GM18868 (cell line): ENCODE measurements around the gene ZNF12.
A peak's percentile ranks its signal among the peaks of the same experiment; 100 is the strongest.
"Not testable (repeated sequence)": the region's sequence is repeated elsewhere in the genome, so short reads cannot be mapped to it uniquely, and the experiment has no call there.

ENCODE experiments used
- ATAC-seq: cut with Tn5 transposase; IDR thresholded peaks from one replicate; pipeline ENCODE4 v1.9.1; 2021; ENCODE audit warnings: mild to moderate bottlenecking, moderate library complexity; ENCODE audit not compliant: unreplicated experiment

Gene ZNF12

GRCh38 chr7:6706666-6707407, at the start of gene ZNF12:
Gene ZNF12 (minus strand): TSS chr7:6706947. CDS start chr7:6705173, 1,774 bp downstream.
- peak; percentile 85 for ATAC-seq

DNA sequence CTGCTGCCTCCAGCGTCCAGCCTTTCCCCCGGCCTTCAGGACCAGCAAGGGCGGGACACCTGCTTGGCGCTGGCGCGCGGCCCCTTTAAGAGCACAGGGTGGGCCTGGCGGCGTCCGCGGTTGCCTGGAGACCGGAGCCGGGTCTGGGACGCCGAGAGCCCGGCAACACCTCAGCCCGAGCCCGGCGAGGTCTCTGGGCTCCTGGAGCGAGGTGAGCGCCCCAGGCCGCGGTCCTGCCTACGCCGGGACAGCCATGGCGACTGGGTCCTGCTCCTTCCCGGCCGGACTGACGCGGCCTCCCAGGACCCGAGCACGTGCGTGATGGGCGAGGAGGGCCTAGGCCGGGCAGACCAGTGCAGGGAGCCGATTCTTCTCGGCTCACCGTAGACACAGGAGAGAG, 47.2 kb upstream of the ZNF12 start, which contains the start of gene RSPH10B2:
TSS of gene RSPH10B2 (plus strand) at position 140 of the 400 bp plus-strand sequence. CDS start 3,575 bp downstream, outside the sequence.
- ATAC-seq, result not testable (repeated sequence)

- ATAC-seq, result not testable (repeated sequence)
Measured at GRCh38 chr7:6750173-6750572, 43.4 kb upstream of the ZNF12 start.

- ATAC-seq, result not testable (repeated sequence)
Measured at GRCh38 chr7:6749335-6749734, 42.6 kb upstream of the ZNF12 start.

- not testable (repeated sequence) for ATAC-seq
Measured at GRCh38 chr7:6744410-6745100, 37.8 kb upstream of the ZNF12 start.

DNA sequence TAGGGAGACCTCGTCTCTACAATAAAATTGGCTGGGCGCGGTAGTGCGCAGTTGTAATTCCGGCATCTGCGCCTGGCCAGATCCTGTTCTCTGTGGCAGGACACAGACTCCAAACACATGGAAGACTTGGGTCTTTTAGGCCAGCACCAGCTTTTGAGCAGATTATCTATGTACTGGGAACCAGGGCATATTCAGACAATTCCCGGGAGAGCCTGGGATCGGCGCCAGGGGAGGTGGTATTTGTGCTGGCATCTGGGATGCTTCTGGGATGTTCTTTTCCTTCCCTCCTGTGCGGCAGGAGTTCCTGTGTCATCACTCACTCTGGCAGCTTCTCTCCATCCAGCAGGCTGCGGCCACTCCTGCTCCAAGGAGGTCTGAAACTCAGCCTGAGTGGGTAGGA, 31.7 kb upstream of the ZNF12 start:
- not testable (repeated sequence) for ATAC-seq

DNA sequence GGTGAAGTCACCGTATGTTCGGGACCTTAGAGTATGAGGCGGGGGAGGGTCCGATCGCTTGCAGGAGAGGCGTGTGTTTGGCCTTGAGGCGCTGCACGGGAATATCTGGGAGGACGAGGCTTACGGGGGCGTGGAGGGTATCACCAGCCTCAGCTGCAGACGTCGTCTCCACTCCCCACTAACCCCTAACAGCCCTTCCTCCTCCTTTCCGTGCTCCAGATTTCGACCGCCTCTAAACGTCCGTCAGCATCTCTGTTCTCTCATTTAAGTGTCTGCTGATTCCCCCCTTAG, 23.5 kb upstream of the ZNF12 start:
- ATAC-seq, result no peak

GRCh38 chr7:6729492-6730342, 23.0 kb upstream of the ZNF12 start:
- ATAC-seq, result peak; percentile 92

- ATAC-seq, result not testable (repeated sequence)
Measured at GRCh38 chr7:6728893-6729491, 22.2 kb upstream of the ZNF12 start.

GRCh38 chr7:6727663-6728062, 20.9 kb upstream of the ZNF12 start:
- no peak for ATAC-seq

DNA sequence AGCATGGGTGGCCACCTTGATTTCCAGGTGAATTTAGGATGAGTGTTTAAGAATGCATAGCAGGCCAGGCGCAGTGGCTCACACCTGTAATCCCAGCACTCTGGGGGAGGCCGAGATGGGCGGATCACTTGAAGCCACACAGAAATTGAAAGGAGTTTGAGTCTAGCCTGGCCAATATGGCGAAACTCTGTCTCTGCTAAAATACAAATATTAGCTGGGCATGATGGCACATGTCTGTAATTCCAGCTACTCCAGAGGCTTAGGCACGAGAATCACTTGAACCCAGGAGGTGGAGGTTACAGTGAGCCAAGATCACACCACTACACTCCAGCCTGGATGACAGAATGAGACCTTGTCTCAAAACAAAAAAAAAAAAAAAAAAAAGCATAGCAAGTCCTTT, 19.6 kb upstream of the ZNF12 start:
- not testable (repeated sequence) for ATAC-seq

- ATAC-seq, result peak; percentile 68
Measured at GRCh38 chr7:6725003-6725402, 18.3 kb upstream of the ZNF12 start.

- ATAC-seq, result not testable (repeated sequence)
Measured at GRCh38 chr7:6724351-6724750, 17.6 kb upstream of the ZNF12 start.

DNA sequence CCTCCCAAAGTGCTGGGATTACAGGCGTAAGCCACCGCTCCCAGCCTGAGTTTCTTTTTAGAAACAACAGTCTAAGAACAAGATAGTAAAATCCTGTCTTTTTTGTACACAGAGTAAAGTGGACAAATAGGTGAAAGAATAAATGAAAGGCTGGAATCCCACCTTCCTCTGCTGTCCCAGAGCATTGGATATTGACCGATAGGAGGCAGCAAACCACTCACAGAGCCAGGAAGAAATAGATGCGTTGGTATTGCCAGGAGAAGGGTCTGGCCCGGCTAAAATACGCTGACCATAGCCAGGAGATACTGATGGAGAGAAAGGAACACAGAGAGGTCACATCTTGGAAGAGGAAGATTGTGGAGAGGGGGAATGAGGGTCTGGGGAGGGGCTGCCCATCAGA, 11.4 kb upstream of the ZNF12 start:
- ATAC-seq, result no peak

- not testable (repeated sequence) for ATAC-seq
Measured at GRCh38 chr7:6715898-6716297, 9.2 kb upstream of the ZNF12 start.

DNA sequence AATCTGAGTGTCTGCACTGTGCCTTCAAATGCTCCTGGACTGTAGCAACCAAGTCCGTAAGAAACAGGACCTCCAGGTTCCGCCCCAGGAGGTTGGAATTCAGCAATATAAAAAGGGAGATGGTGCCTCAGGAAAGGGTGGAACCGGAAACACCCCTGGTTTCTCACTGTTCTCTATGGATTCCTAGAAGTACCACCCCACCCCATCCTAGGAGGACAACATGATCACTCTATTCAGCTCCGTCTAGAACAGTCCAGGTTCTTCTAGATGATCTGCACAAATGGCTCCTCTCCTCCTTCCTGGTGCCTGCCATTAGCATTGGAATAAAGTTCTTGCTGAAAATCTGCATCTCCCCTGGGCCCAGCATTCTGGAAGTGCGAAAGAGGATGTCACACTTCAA, 7.6 kb upstream of the ZNF12 start:
- ATAC-seq, result no peak

GRCh38 chr7:6709808-6710207, 3.1 kb upstream of the ZNF12 start:
- ATAC-seq, result no peak

DNA sequence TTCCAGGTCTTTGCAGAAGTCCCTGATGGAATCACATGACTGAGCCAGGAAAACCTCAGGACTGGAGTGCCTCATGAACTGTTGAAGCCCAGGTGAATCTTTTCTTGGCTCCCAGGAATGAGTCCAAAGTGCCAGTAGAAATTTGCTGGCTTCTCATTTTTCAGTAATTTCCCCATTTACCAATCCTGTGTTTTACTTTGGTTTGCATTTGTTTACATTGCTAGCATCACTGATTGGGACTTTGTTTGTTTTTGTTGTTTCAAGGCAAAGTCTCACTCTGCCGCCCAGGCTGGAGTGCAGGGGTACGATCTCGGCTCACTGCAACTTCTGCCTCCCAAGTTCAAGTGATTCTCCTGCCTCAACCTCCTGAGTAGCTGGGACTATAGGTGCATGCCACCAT, 1.6 kb upstream of the ZNF12 start:
- ATAC-seq, result no peak

DNA sequence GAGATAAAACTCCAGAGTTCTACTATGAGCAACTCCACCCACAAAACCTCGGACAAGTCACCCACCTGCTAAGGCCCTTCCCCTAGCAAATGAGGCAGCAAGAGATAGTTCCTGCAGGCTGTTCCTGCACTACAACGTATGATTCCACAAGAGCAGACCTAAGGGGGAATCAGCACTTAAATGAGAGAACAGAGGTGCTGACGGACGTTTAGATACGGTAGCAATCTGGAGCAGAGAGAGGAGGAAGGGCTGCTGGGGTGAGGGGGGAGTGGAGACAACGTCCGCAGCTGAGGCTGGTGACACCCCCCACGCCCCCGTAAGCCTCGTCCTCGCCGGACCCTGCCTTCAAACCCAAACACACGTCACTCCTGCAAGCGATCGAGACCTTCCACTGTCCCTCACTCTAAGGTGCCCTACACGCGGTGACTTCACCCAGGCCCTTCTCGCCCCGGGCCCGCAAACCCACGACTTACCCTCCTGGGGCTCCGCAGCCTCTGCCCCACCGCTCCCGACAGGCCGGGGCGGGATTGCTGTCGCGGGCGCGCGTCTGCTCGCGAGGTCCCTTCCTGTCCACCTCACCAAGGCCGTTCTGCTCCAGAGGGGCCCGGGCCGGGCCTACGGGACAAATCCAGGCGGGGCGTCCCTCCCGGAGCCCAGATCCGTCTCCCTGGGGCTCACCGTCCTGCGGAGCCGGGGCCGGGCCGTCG, 635 bp downstream of the ZNF12 start:
- ATAC-seq, result peak; percentile 21

DNA sequence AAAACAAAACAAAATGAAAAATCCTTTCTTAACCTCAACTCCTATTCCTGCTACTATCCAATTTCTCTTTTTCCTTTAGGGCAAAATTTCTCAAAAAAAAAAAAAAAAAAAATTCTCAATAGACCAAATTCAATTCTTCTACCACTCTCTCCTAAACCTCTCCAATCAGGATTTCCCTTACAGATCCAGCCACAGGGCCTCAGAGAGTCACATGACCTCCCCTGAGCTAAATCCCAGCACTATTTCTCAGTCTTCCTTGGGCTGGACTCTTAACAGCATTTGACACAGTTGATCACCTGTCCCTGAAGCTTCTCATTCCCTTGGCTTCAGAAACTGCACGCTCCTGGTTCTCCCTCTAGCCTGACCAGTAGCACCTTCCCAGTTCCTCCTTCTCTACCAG, 4.9 kb downstream of the ZNF12 start:
- ATAC-seq, result no peak
